Colonic mucosa (tissue), 4 donors: ENCODE data around the gene AHCTF1. TPM values are rescaled to one million over a fixed set of nuclear protein-coding genes. Genes with fewer than 3 reads are reported as not detected.

Experiments
- DNase-seq: peaks from one replicate; pipeline ENCODE4 v3.0.0-alpha.2; 2020
- H3K27ac ChIP-seq: fragments of 200-600 bp; one replicate; pipeline ENCODE4 v1.8.0; 2021
- H3K27me3 ChIP-seq: fragments of 200-600 bp; one replicate; pipeline ENCODE4 v1.8.0; 2021
- H3K36me3 ChIP-seq: fragments of 200-600 bp; one replicate; pipeline ENCODE4 v1.8.0; 2021
- H3K4me1 ChIP-seq: fragments of 200-600 bp; one replicate; pipeline ENCODE4 v1.8.0; 2021; ENCODE audit warnings: mild to moderate bottlenecking
- H3K4me3 ChIP-seq: fragments of 200-600 bp; one replicate; pipeline ENCODE4 v1.8.0; 2021
- H3K9ac ChIP-seq, 2 donors: one replicate each; pipeline ENCODE4 v1.7.0; 2013; ENCODE audit warnings: control low read depth in 2 of 2, low read depth in 2 of 2, low read length in 2 of 2
- H3K9me3 ChIP-seq: fragments of 200-600 bp; one replicate; pipeline ENCODE4 v1.8.0; 2021
- CTCF ChIP-seq: fragments of 200-600 bp; IDR thresholded peaks from one replicate; pipeline ENCODE4 v1.8.0; 2022; ENCODE audit warnings: antibody characterized with exemption, mild to moderate bottlenecking
- intact Hi-C: fragments of 100-400 bp; cut with DNase I; formaldehyde crosslinking; loops from one replicate; pipeline ENCODE4 v1.14.1; 2022
- total RNA-seq, 2 donors: library from RNA; stranded (reverse); fragmentation: NEBNext Ultra II Directional in 1 of 2; extraction: Animal tissue kit (Norgen Biotek cat#: 25700) in 1 of 2; gene quantifications; one replicate each; pipeline ENCODE4 v1.2.1, GENCODE V29; 2021
- donor health status: healthy.
- donor health status: DM: no; HTN: no; CAD: no.
- donor health status: DM: no; HTN: no; CAD: no.

AHCTF1 gene
- total RNA-seq, 2 donors from 2014 or later, result 22.8 to 24.5 TPM

DNA sequence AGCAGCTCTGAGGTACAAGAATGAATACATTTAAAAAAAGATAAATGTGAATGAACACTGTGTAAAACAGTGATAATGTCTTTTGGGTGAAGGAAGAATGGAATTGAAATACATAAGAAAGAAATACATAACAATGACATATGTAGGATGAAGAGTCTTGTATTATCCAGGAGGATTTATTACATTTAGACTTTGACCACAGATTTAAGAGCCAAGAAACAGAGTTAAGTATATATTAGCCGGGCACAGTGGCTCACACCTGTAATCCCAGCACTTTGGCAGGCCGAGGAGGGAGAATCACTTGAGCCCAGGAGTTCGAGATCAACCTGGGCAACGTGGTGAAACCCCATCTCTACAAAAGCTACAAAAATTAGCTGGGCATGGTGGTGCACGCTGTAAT, 127.9 kb downstream of the AHCTF1 start:
- no peaks in the 10 kb centered on the region for H3K9me3 ChIP-seq
- no peaks in the 10 kb centered on the region for H3K27me3 ChIP-seq
- TF ChIP-seq CTCF, result no peak
- no peak overlapping the region for H3K4me3 ChIP-seq
- H3K27ac ChIP-seq, result no peak overlapping the region
- no peaks in the 10 kb centered on the region for H3K36me3 ChIP-seq
- intact Hi-C loops, result no loop called here
- H3K9ac ChIP-seq, result no peak overlapping the region
- no peaks in the 10 kb centered on the region for H3K4me1 ChIP-seq
- no peak for DNase-seq

DNA sequence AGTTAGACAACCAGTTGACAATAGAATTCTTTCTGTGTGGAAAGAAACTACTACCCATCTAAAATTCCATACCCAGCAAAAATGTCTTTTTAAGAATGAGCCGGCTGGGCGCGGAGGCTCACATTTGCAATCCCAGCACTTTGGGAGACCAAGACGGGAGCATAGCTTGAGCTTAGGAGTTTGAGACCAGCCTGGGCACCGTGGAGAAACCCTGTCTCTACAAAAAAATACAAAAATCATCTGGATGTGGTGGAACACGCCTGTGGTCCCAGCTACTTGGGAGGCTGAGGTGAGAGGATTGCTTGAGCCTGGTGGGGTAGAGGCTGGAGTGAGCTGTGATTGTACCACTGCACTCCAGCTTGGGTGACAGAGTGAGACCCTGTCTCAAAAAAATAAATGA, 128.4 kb downstream of the AHCTF1 start:
- no peaks in the 10 kb centered on the region for H3K36me3 ChIP-seq
- no peak for DNase-seq
- H3K4me1 ChIP-seq, result no peaks in the 10 kb centered on the region
- H3K27me3 ChIP-seq, result no peaks in the 10 kb centered on the region
- no peaks in the 10 kb centered on the region for H3K9me3 ChIP-seq
- H3K9ac ChIP-seq, result no peak overlapping the region
- intact Hi-C loops, result no loop called here
- no peak overlapping the region for H3K4me3 ChIP-seq
- no peak for TF ChIP-seq CTCF
- no peak overlapping the region for H3K27ac ChIP-seq

DNA sequence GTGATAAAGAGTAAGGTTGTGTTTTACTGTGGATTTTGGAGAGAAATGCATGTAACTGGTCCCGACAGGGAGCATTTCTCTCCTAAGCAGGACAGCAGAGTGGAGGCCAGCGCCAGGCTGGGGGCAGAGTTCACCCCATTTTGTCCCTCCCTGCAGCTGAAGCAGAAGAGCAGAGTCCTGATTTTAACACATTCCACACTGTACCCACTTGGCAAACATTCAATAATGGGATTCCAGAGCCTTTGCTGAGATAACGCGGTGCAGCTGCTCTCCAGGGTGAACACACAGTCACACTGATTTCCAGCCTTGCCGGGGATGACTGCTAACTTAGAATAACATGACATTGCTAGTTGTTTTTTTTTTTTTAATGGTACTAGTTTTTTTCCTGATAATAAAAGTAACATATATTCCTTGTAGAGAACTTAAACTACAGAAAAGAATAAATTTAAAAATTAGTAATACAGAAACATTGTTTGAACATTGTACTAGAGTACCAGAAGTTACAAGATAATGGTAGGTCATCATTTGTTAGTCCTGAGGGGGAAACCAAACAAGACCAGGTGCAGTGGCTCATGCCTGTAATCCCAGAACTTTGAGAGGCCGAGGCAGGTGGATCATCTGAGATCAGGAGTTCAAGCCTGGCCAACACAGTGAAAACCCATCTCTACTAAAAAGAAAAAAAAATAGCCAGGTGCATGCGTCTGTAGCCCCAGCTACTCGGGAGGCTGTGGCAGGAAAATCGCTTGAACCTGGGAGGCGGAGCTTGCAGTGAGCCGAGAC, 130.3 kb downstream of the AHCTF1 start:
- Histone ChIP-seq H3K27me3 (no peaks in the 10 kb centered on the region), H3K27ac (no peak overlapping the region), H3K9me3 (no peaks in the 10 kb centered on the region), H3K36me3 (no peaks in the 10 kb centered on the region), H3K9ac (no peak overlapping the region), H3K4me1 (no peaks in the 10 kb centered on the region), H3K4me3 (no peak overlapping the region)
- intact Hi-C loops, result no loop called here
- DNase-seq, result no peak
- no peak for TF ChIP-seq CTCF

DNA sequence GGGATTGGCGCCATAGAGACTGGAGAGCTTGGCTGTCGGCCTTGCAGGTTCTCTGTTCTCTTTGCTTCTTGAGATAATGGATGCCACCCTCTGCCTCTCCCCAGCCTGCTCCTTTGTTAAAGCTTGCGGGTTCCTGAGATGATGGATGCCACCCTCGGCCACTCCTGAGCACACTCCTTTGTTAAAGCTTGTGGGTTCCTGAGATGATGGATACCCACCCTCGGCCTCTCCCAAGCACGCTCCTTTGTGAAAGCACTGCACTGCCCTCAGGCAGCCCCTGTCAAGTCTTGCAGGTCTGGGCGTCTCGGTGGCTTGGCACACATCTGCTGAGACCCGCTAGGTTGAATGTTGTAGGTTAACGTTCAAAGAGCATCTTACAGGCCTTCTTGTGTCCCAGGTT, 131.0 kb downstream of the AHCTF1 start:
- H3K4me3 ChIP-seq, result no peak overlapping the region
- no peak overlapping the region for H3K9ac ChIP-seq
- intact Hi-C loops, result no loop called here
- H3K36me3 ChIP-seq, result no peaks in the 10 kb centered on the region
- no peak overlapping the region for H3K27ac ChIP-seq
- TF ChIP-seq CTCF, result no peak
- H3K9me3 ChIP-seq, result no peaks in the 10 kb centered on the region
- no peak for DNase-seq
- no peaks in the 10 kb centered on the region for H3K4me1 ChIP-seq
- no peaks in the 10 kb centered on the region for H3K27me3 ChIP-seq

- Histone ChIP-seq H3K27me3 (no peaks in the 10 kb centered on the region), H3K9ac (no peak overlapping the region), H3K27ac (no peak overlapping the region), H3K36me3 (no peaks in the 10 kb centered on the region), H3K4me1 (no peaks in the 10 kb centered on the region), H3K4me3 (no peak overlapping the region), H3K9me3 (no peaks in the 10 kb centered on the region)
- intact Hi-C loops, result no loop called here
- TF ChIP-seq CTCF, result no peak
- no peak for DNase-seq
These were observed 131.4 kb downstream of the AHCTF1 start for GRCh38 chr1:246800356-246800755.
